Ishikawa (cell line): ENCODE measurements around the gene SAXO1.

Experiments
- CEBPB ChIP-seq: IDR thresholded peaks from 2 replicates; pipeline ENCODE4 v1.6.1; 2012
- REST ChIP-seq: IDR thresholded peaks from 2 replicates; pipeline ENCODE4 v1.6.1; 2012; ENCODE audit warnings: low read depth, mild to moderate bottlenecking

- TF ChIP-seq REST (no peak), CEBPB (no peak)
Observed at GRCh38 chr9:19033015-19033414, at the start of gene SAXO1.
